Fibroblast of villous mesenchyme (primary cell): ENCODE measurements around the gene STPG1. TPM values are rescaled to one million over a fixed set of nuclear protein-coding genes. Genes with fewer than 3 reads are reported as not detected.
A peak's percentile ranks its signal among the peaks of the same experiment; 100 is the strongest.

Source experiments
- DNase-seq: peaks from one replicate; pipeline ENCODE4 v3.0.0-alpha.2; 2010; ENCODE audit warnings: low read depth
- H3K4me3 ChIP-seq: 2 replicates; pipeline ENCODE4 v1.5.1; 2011; ENCODE audit warnings: low read depth, mild to moderate bottlenecking, low read length
- CTCF ChIP-seq: IDR thresholded peaks from 2 replicates; pipeline ENCODE4 v1.5.1; 2012; ENCODE audit warnings: low read depth, mild to moderate bottlenecking, low read length; ENCODE audit not compliant: insufficient read depth
- total RNA-seq: library from RNA; depleted of rRNA; stranded (reverse); fragments of >200 nt; gene quantifications from 2 replicates; pipeline ENCODE4 v1.2.3, GENCODE V29; 2012

Gene STPG1
- total RNA-seq, 1 donor: 9.9 TPM

GRCh38 chr1:24384251-24385090 lies 29.1 kb downstream of the STPG1 start:
- DNase-seq: peak; percentile 82

GRCh38 chr1:24383381-24383940 lies 30.1 kb downstream of the STPG1 start:
- no peak overlapping the region for H3K4me3 ChIP-seq
- TF ChIP-seq CTCF: no peak
- DNase-seq: no peak

More at GRCh38 chr1:24384251-24385090, 29.1 kb downstream of the STPG1 start:
- TF ChIP-seq CTCF: no peak
- H3K4me3 ChIP-seq: no peak overlapping the region

- DNase-seq: no peak
- H3K4me3 ChIP-seq: no peak overlapping the region
- TF ChIP-seq CTCF: no peak
Measured at GRCh38 chr1:24382165-24382577, 31.4 kb downstream of the STPG1 start.

GRCh38 chr1:24381256-24381655 lies 32.3 kb downstream of the STPG1 start:
- DNase-seq: no peak
- no peak for TF ChIP-seq CTCF
- H3K4me3 ChIP-seq: no peak overlapping the region

GRCh38 chr1:24380508-24380907 lies 33.1 kb downstream of the STPG1 start:
- H3K4me3 ChIP-seq: no peak overlapping the region
- TF ChIP-seq CTCF: no peak
- DNase-seq: no peak

- no peak overlapping the region for H3K4me3 ChIP-seq
- TF ChIP-seq CTCF: no peak
- peak; percentile 35 for DNase-seq
Measured at GRCh38 chr1:24379733-24380315, 33.8 kb downstream of the STPG1 start.
